T47D (cell line): ENCODE data around the gene KCTD16.

ENCODE experiments used
- DNase-seq, 2 experiments: peaks; one replicate each; pipeline versions ENCODE4 v3.0.0 to v3.0.0-alpha.2; 2011 to 2012; ENCODE audit warnings: low read depth in 1 of 2, low spot score in 1 of 2
- JUND ChIP-seq: IDR thresholded peaks from 2 replicates; pipeline ENCODE4 v1.6.1; 2012; ENCODE audit warnings: low read depth
- in situ Hi-C: cut with HindIII; loops from 2 replicates; pipeline ENCODE4 v1.10.0; 2016; ENCODE audit warnings: low sequenced_read_pairs, low pct_unique_long_range_greater_than_20kb

The KCTD16 gene

DNA sequence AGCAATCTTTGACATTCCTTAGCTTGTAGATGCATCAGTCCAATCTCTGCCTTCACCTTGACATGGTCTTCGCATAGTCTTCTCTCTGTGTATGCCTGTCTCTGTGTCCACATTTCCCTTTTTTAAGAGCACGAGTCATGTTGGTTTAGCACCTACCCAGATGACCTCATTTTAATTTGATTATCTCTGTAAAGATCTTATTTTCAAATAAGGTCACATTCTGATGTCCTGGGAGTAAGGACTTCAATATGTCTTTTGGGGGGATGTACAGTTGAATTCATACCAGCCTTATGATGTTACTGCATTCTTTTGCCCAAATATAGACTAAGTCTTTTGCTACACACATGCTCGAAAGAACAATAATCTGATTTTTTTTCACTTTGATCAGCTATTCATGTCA lies 6.9 kb downstream of the KCTD16 start:
- DNase-seq = no peak
- TF ChIP-seq JUND = no peak
- in situ Hi-C loops = no loop called here

DNA sequence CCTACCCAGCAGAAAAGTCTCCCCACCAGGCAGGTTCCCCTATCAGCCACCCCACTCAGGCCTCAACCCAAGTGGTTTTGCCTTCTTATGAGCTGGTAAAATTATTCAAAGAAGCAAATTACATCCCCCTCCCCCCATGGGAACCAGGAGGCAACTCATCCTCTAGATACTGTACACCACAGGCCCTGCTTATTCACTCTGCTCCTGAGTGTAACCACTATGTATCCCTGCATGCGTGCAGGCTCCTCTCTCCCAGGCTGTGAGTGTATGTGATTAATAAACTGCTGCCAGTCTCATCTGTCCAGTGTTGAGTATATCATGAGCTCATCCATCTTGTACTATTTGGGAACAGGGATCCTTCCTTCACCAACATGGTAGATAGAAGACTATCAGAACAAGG lies 8.6 kb downstream of the KCTD16 start:
- in situ Hi-C loops = no loop called here
- no peak for DNase-seq
- TF ChIP-seq JUND = no peak

DNA sequence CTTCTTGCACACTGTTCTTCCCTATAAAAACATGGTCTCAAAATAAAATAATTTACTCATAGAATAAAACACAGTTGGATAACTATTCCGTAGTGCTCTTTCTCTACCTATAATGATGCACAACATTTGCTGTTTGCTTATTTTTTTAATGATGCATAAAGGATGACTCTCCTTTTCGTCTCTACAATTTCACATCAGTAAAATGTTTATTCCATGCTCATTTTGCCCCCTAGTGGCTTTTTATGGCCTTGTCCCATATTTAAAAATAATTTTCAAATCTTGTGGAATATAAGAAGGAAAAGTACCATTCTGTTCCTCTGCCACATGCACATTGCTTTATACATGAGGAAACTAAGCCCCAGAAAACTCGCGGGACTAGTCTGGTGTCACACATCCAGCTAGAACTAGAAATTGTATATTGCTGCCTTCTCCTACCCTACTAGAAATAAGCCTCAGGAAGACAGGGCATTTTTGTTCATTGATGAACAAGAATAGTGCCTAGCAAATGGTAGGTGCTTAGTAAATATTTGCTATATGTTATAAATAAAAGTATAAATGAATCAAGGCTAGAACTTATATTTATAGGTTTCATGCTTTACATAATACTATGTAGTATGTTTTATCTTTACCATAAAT lies 12.7 kb downstream of the KCTD16 start:
- no peak for TF ChIP-seq JUND
- in situ Hi-C loops = no loop called here
- DNase-seq = peak; percentile 25 to 52

- DNase-seq = peak in 1 of 2 experiments; percentile 80
Observed at GRCh38 chr5:144187699-144188294, 17.1 kb downstream of the KCTD16 start.

GRCh38 chr5:144189800-144190429 lies 19.2 kb downstream of the KCTD16 start:
- no peak for DNase-seq
- TF ChIP-seq JUND = no peak
- in situ Hi-C loops = no loop called here

More at GRCh38 chr5:144187699-144188294, 17.1 kb downstream of the KCTD16 start:
- in situ Hi-C loops = no loop called here
- TF ChIP-seq JUND = peak; percentile 38; the same call in 1 of the 2 replicates

GRCh38 chr5:144191531-144191930 lies 20.9 kb downstream of the KCTD16 start:
- TF ChIP-seq JUND = no peak
- in situ Hi-C loops = no loop called here
- no peak for DNase-seq

DNA sequence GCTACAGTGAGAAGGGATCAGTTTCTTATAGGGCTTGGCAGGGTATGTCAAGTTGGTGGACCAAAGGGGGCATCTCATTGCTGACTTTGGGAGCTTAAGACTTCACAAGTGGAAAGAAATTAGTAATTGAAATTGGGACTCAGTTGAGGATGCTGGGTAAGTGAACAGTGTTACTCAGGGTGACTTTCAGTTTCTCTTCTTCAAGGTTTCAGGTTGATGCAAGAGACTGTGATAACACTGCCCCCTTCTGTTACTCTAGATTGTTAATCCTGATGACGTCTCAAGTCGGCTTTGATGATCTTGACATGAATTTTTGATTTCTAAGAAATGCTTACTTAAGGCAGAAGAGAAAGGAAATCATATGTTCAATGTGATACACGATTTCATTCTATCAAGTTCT lies 21.3 kb downstream of the KCTD16 start:
- peak in 1 of 2 experiments; percentile 44 for DNase-seq
- in situ Hi-C loops = no loop called here
- no peak for TF ChIP-seq JUND

GRCh38 chr5:144192661-144193060 lies 22.0 kb downstream of the KCTD16 start:
- DNase-seq = no peak
- TF ChIP-seq JUND = no peak
- in situ Hi-C loops = no loop called here

DNA sequence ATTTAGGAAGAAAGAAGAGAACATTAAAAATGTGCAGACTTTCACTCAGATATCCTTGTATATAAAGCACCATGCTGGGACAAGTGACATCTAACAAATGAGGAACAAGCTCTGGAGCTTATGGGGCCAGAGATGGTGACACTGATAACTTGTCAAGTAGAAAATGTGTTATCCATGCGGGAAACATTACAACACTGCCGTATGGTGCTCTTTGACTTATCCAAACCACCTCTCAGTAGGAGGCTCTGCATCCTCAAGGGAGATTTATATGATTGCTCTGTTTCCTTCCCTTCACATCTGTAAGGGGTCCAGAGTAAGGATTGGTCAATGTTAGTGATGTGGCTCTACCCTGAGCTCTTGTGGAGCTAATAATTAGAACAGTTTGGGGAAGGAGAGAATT lies 23.5 kb downstream of the KCTD16 start:
- in situ Hi-C loops = no loop called here
- no peak for TF ChIP-seq JUND
- DNase-seq = no peak

DNA sequence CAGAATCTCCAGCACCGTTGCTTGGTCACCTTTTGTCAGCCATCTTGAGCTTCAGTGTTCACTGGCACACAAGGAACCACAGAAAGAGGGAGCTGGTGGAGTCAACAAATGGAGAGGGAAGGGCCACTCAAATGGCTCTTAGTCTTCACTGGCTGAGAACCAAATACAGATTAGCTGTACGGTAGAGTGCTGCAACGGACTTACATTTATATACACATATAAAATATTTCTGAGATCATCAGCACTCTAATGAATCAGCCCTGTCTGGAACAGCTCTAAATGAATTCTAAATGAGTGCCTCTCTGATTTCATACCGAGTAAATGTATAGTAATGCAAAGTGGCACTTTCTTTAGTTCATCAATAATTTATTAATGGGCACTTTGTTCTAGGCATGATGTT lies 24.8 kb downstream of the KCTD16 start:
- no peak for DNase-seq
- no peak for TF ChIP-seq JUND
- in situ Hi-C loops = no loop called here

- no peak for TF ChIP-seq JUND
- in situ Hi-C loops = no loop called here
- no peak for DNase-seq
Observed at GRCh38 chr5:144196612-144197011, 25.9 kb downstream of the KCTD16 start.

DNA sequence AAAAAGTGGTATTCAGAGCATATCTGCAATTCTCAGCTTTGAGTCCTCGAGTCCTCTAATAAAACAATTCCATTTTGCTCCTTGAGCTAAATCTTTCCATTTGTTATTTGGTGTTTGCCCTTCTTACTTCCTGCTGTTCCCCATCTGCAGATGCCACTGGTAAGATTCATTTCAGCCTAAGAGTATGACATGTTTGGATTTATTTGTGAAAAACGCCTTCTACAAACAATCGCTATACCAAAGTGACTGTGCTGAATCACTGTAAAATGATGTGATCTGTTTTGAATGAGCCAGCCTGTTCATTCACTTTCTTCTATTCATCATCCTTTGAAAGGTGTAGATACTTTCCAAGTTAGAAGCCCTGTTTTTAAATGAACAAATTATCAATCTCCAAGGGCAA lies 27.7 kb downstream of the KCTD16 start:
- in situ Hi-C loops = no loop called here
- no peak for DNase-seq
- no peak for TF ChIP-seq JUND

GRCh38 chr5:144201588-144201987 lies 30.9 kb downstream of the KCTD16 start:
- no peak for TF ChIP-seq JUND
- no peak for DNase-seq
- in situ Hi-C loops = no loop called here
